Astrocyte of the spinal cord (primary cell): ENCODE results near the gene PANK2.

Experiments
- DNase-seq: peaks from one replicate; pipeline ENCODE4 v3.0.0; 2011; ENCODE audit warnings: low read depth, low spot score
- H3K4me3 ChIP-seq: 2 replicates; pipeline ENCODE4 v1.5.1; 2011; ENCODE audit warnings: low read depth, mild to moderate bottlenecking, low read length, moderate library complexity
- CTCF ChIP-seq: IDR thresholded peaks from 2 replicates; pipeline ENCODE4 v1.5.1; 2012; ENCODE audit warnings: low read depth, mild to moderate bottlenecking, low read length, inconsistent platforms
- in situ Hi-C: cut with HindIII; loops from 2 replicates; pipeline ENCODE4 v1.10.0; 2017; ENCODE audit warnings: low sequenced_read_pairs

Gene PANK2

GRCh38 chr20:3925899-3926638 is 36.9 kb downstream of the PANK2 start:
- no peak for TF ChIP-seq CTCF
- no peak overlapping the region for H3K4me3 ChIP-seq
- in situ Hi-C loops: no loop called here
- DNase-seq: no peak

GRCh38 chr20:3927486-3928291 is 38.5 kb downstream of the PANK2 start:
- no peak overlapping the region for H3K4me3 ChIP-seq
- in situ Hi-C loops: no loop called here
- no peak for DNase-seq
- TF ChIP-seq CTCF: no peak

- TF ChIP-seq CTCF: no peak
- in situ Hi-C loops: no loop called here
- no peak overlapping the region for H3K4me3 ChIP-seq
- DNase-seq: no peak
These were observed 40.5 kb downstream of the PANK2 start for GRCh38 chr20:3929713-3930060.

GRCh38 chr20:3930265-3931206 is 41.3 kb downstream of the PANK2 start:
- no peak for TF ChIP-seq CTCF
- no peak overlapping the region for H3K4me3 ChIP-seq
- in situ Hi-C loops: no loop called here
- no peak for DNase-seq

GRCh38 chr20:3931664-3932063 is 42.5 kb downstream of the PANK2 start:
- no peak for DNase-seq
- in situ Hi-C loops: no loop called here
- no peak overlapping the region for H3K4me3 ChIP-seq
- no peak for TF ChIP-seq CTCF

- no peak for DNase-seq
- no peak for TF ChIP-seq CTCF
- in situ Hi-C loops: no loop called here
- no peak overlapping the region for H3K4me3 ChIP-seq
These were observed 43.1 kb downstream of the PANK2 start for GRCh38 chr20:3932277-3932676.
